Measurements from ENCODE around the gene RHOU.

Gene RHOU

GRCh38 chr1:228739826-228740225 is 4.5 kb downstream of the RHOU start:
- DNase-seq: no peak

- DNase-seq: no peak
These were observed 5.5 kb downstream of the RHOU start for GRCh38 chr1:228740543-228741317.

- DNase-seq: no peak
These were observed 7.1 kb downstream of the RHOU start for GRCh38 chr1:228742281-228742860.

DNA sequence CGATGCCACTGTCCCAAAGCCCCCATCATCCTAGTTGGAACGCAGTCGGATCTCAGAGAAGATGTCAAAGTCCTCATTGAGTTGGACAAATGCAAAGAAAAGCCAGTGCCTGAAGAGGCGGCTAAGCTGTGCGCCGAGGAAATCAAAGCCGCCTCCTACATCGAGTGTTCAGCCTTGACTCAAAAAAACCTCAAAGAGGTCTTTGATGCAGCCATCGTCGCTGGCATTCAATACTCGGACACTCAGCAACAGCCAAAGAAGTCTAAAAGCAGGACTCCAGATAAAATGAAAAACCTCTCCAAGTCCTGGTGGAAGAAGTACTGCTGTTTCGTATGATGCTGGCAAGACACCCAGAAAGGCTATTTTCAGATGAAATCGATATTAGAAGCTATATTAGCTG is 8.1 kb downstream of the RHOU start:
- DNase-seq: no peak

GRCh38 chr1:228744356-228744755 is 9.1 kb downstream of the RHOU start:
- no peak for DNase-seq

DNA sequence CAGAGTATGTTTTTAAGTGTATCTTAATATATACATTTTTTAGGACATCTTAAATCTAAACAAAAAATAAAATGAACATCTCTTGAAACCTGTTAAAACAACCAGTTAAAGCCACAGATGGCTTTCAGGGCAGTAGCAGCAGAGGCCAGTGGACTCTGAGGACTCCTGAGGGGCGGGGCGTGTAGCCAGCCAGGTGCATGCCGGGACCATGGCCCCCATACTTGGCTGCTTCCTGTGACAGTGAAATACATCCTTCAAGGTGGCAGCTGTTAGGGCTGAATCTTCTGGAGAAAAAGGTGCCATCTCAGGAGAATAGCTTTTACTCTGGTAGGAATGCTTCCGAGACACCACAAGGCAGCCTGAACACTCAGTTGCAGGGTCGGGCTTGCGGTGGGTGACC is 9.6 kb downstream of the RHOU start:
- DNase-seq: no peak

DNA sequence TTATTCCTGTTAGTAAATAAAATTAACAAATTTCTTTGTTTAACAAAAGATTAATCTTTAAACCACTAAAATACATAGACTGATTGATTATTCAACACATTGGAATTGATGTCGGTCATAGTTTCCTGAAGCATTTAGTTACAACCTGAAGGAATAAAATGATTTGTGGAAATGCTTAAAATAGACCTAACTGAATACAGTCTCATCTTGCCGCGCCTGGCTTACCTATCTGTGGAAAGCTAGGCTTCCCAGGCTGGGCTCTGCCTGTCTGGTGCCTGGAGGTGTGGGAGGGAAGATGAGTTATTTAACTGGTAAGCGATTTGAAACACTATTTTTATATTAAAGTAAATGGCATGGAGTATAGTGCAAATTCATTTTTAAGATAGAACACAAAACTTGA is 10.2 kb downstream of the RHOU start:
- no peak for DNase-seq

GRCh38 chr1:228747301-228747935 is 12.1 kb downstream of the RHOU start:
- no peak for DNase-seq

DNA sequence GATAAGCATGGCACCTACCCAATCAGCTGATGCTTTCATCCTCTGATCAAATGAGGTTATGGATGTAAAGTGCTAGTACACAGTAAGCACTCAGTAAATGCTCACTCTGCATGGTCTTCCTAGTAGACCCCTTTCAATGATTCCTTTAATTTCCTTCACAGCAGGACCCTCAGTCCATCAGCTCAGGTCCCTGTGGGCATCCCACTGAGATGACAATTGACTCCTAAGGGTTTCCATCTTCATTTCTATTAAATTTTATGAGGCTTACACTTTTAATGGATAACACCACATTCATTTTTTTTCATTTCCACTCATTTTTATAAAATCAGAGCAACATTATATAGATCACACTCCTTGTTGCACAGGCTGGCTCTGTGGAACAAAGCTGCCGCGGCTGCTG is 12.8 kb downstream of the RHOU start:
- DNase-seq: no peak

- no peak for DNase-seq
These were observed 13.2 kb downstream of the RHOU start for GRCh38 chr1:228748431-228748830.

DNA sequence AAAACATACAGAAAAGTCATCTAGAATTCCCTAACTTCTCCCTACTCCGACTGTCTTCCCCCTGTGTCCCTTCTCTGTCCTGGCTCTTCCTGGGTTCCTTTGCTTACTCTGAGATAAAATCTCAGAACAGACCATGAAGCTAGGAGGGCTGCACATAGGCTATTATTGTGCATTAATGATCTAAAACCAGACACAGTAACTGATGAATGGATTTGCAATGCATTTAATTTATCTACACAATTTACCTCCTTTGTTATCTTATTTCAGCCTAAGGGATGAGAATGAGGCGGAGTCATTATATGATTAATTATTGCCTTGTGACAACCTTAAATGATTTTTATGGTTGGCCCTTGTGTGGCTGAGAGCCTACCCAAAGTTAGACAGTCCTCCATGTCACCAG is 14.5 kb downstream of the RHOU start:
- DNase-seq: no peak

GRCh38 chr1:228750915-228751314 is 15.6 kb downstream of the RHOU start:
- no peak for DNase-seq

GRCh38 chr1:228751360-228752098 is 16.2 kb downstream of the RHOU start:
- no peak for DNase-seq

DNA sequence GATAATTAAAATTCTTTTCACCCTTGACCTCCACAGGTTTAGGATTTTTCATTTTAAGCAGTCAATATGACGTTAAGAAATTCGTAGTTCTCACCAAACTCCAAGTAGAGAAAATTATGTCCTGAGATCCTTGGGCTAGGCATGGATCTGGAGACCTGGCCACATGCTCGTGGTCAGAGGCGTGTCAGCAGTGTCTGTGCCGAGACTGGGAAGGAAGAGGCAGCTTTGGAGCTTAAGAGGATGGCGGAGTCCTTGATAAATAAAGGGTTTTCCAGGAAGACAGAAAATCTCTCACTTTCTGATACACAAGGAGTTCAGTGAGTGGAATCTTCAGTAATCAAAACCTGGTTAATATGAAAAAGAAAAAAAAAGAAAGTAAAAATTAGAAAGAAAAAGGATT is 17.0 kb downstream of the RHOU start:
- DNase-seq: no peak

GRCh38 chr1:228752675-228753265 is 17.5 kb downstream of the RHOU start:
- no peak for DNase-seq

- DNase-seq: no peak
These were observed 18.0 kb downstream of the RHOU start for GRCh38 chr1:228753287-228753686.

DNA sequence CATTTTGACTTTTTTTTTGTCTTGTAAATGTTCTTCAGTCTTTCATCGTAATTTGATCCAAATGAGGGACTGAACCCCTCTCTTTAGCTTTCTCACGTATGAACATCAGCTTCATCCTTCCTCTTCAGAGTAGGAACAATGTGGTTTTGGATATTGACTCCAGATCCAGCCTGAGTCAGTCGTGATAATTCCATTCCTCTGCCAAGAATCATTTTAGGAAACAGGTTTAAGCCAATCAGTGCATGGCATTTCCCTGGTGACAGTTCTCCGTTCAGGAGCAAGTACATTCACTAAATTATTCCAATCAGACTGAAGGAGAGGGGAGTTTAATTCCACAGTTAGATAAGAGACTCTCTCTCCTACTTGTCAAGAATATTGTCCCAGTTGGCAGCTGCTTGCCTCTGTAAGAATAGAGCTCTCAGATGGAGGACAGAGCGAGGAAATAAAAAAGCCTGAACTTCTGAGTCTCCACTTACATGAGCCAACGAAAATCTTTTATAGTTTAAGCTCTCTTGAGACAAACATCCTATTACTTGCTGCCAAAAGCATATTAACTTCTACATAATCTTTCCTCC is 18.6 kb downstream of the RHOU start:
- no peak for DNase-seq

DNA sequence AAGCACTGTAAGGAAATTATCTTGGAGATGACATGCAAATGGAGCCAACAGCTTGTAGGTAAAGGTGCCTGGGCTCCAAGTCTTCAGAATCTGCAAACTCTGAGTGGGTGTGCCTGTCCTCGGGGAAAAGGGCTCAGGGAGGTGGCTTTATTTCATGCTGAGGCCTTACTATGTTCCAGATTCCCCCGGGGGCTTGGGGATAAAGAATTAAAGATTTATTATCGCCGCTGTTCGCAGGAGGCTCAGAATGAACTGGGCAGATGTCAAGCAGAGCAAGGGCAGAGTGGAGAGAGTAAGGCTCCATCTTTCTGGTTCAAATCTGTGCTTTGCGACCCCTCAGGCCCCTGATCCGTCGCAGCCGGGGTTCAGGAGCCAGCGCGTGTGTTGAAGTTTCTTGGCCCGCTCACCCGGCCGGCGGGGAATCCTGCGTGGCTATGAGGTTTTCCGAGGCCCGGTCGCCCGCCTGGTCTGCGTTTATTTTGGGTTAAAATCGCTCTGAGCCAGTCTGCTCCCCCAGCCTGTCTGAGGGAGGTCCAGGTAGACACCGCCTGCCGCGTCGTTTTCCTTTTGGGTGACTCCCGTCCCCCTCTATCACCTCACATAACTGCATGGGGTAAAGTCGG is 19.5 kb downstream of the RHOU start:
- DNase-seq: no peak

DNA sequence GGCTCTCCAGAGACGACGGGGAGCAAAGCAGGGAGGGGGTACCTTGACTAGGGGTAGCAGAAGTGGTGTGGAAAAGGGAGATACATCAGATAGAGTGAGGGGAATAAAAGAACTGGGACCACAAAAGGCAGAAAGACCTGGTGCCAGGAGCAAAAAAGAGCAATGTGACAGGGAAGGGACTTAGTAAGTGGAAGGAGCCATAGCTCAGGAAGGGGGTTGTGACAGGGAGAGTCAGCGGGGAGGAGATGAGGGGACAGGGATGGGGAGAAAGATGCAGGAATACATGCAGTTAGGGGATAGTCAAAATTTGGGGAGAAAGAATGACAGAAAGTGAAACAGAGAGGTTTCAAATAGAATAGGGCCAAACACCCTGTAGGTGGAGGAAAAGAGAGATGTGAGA is 20.5 kb downstream of the RHOU start:
- DNase-seq: no peak

GRCh38 chr1:228756457-228756856 is 21.2 kb downstream of the RHOU start:
- DNase-seq: no peak

DNA sequence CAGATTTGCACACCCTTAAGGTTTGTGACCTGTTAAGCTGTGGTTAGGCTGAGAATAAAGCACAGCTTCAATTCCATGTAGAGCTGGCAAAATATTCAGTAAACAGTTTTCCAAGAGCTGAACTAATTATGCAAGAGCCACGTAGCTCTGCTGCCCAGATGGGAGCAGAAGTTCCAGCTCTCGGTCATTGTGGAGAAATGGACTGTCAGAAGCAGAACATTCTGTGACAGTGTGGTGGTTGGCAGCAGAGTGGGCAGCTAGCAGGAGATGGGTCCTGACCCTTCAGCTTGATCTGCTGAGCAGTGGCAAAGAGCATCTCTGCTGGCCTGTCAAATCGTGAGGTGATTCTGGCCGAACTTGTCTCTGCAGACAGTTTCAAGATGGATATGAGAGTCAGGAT is 23.2 kb downstream of the RHOU start:
- no peak for DNase-seq

DNA sequence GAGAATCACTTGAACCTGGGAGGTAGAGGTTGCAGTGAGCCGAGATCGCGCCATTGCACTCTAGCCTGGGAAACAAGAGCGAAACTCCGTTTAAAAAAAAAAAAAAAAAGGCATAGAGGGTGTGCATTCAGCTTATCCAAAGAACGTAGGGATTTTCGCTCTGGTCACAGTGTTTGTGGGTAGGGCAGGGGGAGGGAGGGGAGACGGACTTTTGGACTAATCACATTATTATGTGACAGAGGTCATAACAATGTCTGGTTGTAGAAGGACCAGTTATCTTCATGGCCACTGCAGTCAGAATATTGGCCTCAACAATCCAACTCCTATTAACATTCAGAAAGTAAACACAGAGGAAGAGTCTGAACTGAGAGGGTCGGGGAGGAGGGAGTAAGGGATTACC is 25.7 kb downstream of the RHOU start:
- DNase-seq: no peak

DNA sequence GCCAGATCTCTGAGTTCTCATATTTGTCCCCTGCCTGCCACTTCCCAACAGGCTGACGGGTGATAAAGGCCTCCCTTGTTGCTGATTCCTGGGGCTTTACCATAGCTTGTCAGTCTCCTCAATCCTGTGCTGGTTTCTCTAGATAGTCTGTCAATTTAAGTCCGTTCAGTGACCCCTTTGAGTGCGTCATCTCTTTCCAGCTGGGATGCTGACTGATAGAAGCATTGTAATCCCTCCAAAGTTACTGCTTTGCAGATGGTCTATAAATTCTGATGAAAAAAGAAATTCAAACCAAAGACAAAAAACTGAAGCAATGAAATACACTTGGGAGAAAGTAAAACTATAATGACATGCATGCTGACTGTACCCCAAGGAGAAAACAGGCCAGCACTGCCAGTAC is 28.3 kb downstream of the RHOU start:
- DNase-seq: no peak

All from DMS 273 treated with DMSO at 0.1 percent for 48 hours (cell line).